Measurements from ENCODE around the gene PTPRM.

Gene PTPRM

GRCh38 chr18:7568426-7568825, 1.3 kb downstream of the PTPRM start:
- DNase-seq = no peak

DNA sequence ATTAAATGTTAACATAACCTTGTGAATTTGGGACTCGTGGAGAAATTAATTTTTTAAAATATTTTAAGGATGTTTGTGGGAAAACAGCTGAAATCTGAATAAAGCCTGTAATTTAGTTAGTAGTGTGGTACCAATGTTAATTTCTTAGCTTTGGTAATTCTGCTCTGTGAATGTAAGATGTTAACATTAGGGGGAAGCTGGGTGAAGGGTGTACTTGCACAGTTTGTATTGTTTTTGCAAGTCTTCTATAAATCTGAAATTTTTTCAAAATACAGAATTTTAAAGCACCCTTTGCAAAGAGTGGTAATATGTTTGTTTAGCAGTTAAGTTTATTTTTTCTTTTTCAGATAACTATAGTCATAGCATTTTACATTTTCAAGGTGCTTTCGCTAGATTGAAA, 4.5 kb downstream of the PTPRM start:
- DNase-seq = no peak

GRCh38 chr18:7572822-7573221, 5.7 kb downstream of the PTPRM start:
- no peak for DNase-seq

DNA sequence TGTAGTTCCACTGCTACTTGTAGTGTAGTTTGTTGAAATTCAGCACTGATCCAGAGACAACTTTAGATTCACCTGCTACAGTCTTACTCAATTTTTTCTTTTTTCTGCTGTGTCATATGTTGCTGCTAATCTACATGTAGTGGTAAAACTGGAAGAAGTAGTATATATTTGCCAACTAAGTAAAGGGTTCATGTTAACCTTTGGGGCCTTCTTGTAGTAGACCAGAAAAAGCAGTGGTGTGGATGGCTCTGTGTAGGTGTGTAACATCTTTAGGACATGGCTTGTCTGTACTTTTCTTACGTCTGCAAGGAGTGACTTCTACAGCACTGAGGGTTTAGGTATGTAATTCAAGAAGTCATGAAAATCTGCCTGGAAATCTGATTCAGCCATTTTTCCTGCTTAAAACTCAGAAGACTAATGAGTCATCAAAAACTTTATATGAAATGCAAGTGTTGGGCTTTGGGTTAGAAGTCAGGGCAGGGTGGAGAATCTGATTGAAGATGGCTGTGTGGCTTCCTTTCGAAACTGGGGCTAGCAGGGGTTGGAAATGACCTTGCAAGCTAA, 8.4 kb downstream of the PTPRM start:
- DNase-seq = no peak

DNA sequence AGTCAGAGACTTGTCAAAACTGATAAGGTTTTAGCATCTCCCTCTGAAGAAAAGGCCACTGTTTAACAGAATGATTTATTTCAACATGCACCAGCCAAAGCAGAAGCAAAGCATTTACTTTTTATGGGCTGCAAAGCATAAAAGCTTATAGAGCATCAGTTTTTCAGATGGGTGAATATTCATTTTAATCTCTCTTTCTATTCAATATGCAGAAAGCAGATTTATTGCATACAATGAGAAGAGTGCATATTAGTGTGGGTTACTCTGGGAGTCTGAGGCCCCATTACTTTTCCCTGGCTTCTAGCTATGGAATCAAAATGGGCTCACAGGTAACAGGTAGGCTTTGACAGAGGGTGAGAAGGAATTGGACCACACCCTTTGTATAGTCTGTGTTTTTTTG, 9.0 kb downstream of the PTPRM start:
- no peak for DNase-seq

DNA sequence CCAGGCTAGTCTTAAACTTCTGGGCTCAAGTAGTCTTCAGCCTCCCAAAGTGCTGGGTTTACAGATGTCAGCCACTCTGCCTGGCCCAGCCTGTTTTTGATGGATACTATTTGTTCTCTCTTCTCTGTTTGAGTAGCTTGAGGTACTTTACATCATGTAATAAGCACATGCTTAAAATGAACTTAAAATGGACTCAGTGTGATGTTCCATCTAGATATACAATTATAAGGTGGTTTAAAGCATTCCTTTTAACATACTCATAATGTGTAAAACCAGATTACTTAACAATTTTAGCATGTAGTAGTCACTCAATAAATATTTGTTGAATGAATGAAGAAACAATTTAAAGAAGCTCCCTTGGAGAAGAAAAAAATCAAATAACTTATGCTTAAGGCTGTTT, 9.6 kb downstream of the PTPRM start:
- DNase-seq = no peak

GRCh38 chr18:7577706-7578105, 10.6 kb downstream of the PTPRM start:
- DNase-seq = no peak

DNA sequence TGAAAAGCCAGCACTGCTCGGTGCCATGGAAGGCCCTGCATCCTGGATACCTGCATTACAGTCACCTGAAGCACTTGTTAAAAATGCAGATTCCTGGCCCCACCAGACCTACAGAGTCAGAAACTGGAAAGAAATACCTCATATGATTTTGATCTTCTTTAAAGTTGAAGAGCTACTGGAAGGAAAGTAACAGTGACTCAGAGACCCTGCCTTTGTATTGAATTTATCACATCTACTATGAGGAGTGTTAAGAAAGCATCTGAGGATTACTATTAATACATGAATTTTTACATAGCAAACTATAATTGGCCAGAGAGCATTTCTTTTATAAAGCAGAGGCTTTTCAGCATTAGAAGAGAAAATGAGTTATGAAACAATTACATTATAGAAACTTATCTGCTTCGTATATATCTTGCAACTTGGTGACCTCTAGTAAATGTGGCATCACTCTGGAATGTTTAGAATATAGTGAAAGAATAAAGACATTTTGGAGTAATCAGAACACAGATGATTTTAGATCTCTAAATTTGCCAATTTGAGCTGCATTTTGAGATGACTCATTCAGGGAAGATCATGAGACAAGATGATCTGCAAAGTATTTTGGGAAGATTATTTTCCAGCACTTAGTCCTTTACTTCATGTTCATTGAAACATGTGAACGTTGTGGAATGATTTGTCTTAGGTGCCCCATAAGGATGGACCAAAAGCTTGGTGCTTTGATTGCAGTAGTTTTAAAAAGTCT, 12.2 kb downstream of the PTPRM start:
- DNase-seq = no peak

DNA sequence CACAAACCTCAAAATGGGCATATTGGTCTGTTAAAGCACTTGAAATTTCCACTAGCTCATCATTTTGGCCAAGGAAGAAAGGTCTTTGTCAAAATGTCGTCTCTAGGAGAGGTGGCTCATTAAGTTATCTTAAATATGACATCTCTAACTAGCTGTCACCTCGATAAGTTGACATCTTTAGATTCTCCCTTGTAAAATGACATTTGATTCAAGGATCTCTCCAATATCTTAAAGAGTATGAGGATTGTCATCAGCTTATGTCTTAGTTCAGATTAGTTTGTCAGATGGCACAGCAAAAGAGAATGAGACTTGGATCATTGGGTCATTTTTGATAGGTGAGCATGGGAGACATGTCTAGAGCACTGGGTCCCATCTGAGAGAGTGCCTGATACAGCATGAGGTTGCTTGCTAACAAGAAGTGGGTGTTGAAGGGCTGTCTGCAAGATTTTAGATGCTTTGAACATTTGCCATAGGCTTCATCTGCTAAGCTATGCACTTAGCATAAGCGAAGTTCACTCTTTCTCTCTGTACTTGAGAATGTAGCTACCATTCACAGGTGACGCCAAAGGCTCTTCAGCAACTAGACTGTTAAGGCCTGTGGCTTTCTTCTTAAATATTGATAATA, 12.9 kb downstream of the PTPRM start:
- no peak for DNase-seq

DNA sequence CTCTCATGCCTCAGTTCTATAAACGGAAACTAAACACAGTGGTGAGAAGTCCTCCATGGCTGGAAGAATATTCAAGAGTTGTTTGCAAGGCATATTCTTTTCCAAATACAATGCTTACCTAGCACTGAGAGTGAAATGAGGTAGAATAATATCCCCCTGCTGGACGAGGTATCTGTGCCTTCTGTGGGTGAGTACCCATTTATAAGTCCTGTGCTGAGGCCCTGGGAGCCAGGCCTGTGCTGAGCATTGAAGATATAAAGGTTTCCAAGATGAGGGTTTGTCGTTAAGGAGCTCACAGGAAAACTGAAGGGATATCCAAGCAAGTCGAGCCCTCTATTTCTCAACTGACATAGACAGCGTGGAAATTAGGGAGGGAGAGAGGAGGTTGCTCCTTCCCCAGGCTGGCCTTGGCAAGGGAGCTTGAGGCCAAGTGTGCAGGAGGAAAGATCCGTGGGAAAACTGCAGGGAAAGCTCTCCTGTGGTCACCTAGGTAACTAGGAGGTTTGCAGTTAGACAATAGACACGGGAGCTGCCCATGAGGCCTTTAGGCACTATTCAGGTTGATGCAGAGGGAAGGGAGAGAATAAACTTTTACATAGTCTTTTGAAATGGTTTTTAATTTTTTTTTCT, 17.6 kb downstream of the PTPRM start:
- no peak for DNase-seq

GRCh38 chr18:7585276-7585670, 18.2 kb downstream of the PTPRM start:
- no peak for DNase-seq

- no peak for DNase-seq
Observed at GRCh38 chr18:7586379-7586778, 19.3 kb downstream of the PTPRM start.

- DNase-seq = no peak
Observed at GRCh38 chr18:7590826-7591560, 23.9 kb downstream of the PTPRM start.

DNA sequence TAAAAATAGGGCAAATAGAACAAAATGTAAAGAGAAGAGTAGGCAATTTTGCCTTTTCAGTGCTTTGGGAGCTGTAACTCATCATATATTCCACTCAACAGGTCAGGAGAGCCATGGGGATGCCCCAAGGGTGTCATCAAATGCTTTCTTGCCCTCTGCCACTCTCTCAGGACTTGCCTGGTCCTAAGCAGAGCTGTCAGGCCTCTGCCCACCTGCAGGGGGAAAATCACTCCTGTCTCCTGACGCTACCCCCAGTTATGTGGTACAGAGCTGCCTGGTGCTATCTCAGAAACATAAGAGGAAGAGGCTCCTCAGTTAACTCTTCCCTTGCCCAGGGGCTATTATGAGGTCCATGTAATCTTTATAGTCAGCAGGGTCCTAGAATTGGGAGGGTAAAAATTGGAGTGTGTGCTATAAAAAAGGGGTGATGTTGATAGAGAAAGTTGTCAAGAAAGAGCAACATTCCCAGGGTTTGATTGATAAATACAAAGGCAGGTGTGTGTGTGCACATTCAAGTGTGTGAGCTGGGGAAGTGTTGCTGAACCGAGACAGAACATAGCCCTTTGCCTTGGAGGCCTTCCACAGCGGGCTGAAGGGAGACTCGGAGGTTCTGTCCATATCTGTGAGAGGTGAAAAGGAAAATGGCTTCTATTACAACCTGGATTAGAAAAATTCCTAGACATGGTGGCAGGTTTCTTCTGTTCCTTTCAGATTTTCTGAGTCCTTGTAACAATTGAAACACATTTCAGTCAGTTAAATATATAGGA, 25.4 kb downstream of the PTPRM start:
- DNase-seq = no peak

- DNase-seq = no peak
Observed at GRCh38 chr18:7593218-7593819, 26.2 kb downstream of the PTPRM start.

- no peak for DNase-seq
Observed at GRCh38 chr18:7596147-7596546, 29.0 kb downstream of the PTPRM start.

DNA sequence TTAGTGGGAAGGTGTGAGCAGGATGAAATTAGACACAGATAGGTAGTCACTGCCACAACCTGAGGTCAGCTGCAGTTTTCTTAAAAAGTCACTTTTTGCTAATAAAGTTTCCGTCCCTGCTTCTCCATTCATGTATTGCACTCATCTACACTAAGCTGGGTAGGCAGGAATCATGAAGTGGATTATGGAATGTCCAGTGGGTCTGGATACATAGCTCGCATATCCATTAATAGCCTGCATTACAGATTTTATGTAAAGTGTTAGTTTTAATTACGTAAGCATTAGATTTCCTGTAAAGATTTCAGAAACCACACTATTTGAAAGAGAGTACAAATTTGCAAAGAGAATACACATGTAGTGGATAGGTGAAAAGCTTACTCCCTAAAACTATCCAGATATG, 30.4 kb downstream of the PTPRM start:
- DNase-seq = no peak

DNA sequence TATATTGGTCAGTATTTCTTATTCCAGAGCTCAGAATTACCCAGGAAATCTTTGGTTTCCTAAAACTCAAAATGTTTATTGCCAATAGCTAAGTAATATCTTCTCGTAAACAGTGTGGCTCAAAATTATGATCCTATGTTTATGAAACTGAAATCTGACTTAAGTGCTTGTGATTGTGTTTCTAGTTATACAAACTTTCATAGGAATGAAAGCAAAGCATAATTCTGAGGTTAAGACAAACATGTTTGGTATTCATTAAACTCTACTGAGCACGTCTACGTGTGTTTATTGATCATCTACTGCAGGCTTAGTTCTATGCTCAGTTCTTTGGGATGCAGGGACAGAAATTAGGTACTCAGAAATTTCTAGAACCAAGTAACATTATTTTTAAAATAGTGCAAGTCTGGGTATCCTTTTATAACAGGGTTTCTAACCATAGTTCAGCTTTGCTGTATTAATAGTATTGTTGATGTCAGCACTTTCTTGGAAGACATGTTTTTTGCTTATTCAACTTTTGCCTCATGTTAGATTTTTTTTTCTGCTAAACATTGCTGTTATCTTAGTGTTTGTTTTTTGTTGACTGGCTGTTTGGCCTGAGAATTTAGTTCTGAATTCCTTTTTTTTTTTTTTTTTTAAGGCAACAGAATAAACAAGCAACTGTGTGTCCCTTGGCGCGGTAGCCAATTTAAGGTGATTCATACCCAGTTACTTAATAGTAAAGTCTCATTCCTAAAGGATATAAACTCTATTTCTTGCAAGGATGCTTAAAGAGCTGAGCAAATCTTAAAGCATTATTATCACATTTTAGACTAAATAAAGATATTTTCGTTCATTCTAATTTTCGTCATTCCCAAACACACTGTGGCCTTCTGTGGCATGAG, 31.3 kb downstream of the PTPRM start:
- DNase-seq = no peak

GRCh38 chr18:7600036-7600435, 32.9 kb downstream of the PTPRM start:
- no peak for DNase-seq

DNA sequence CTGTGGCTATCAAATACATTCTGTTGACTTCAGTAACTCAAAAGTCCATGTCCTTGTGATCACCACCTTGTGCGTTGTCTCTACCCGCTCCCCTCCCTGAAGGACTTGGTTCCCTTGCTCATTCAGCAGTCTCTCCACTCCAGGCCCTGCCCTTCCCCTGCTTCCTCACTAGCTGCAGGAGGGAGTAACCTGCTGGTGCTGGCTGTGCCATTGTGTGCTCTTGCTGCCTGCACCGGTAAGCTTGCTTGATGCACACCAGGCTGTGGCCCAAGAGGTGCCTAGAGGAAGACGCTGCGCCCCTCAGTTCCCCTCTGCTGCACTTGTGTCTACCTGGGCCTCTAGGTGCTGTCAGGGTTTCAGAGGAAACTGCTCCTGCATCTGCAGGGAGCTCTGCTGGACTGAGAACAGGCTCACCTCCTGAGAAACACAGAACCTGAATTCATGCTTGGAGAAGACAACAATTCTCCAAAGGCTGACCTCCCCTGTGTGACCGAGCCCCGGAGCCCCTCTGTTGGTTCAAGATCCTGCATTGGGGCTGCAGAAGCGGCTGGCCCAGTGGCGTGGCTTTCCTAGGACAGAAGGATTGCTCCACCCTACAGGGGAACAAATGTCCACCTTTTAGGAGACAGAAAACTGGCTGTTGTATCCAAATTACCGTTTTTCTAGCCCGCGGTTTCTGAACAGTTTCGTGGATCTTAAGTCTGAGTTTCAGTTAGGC, 33.6 kb downstream of the PTPRM start:
- DNase-seq = no peak

DNA sequence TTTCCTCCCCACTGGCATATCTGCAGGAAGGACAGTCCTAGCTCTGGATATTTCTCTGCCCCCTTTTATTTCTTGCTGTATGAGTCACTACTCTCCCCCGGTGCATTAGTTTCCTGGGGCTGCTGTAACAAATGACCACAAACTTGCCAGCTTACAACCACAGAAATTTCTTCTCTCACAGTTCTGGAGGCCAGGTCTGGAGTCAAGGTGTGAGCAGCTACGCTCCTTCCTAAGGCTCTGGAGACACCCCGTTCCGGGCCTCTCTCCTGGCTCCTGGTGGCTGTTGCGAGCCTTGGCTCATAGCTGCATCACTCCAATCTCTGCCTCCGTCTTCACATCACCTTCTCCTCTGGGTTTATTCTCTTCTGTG, 34.1 kb downstream of the PTPRM start:
- no peak for DNase-seq
